MM.1S (cell line): Measurements from ENCODE around the gene RNF112.

ENCODE experiments used
- DNase-seq: peaks from one replicate; pipeline ENCODE4 v3.0.0-alpha.2; 2015
- H2AFZ ChIP-seq: fragments of 300-600 bp; sonication (generic); 2 replicates; pipeline ENCODE4 v1.6.0; 2016; ENCODE audit warnings: antibody characterized with exemption, low read length
- H3F3A ChIP-seq: fragments of 300-600 bp; sonication (generic); 2 replicates; pipeline ENCODE4 v1.6.1; 2016; ENCODE audit warnings: mild to moderate bottlenecking, antibody characterized with exemption, low read length, moderate library complexity, mixed read lengths; ENCODE audit not compliant: insufficient read depth
- H3K27ac ChIP-seq: fragments of 300-600 bp; sonication (generic); 2 replicates; pipeline ENCODE4 v1.5.1; 2016; ENCODE audit warnings: mild to moderate bottlenecking, low read length
- H3K27me3 ChIP-seq: fragments of 300-600 bp; sonication (generic); replicated peaks from 2 replicates; pipeline ENCODE4 v1.6.0; 2016; ENCODE audit warnings: low read length; ENCODE audit not compliant: insufficient read depth
- H3K36me3 ChIP-seq: fragments of 300-600 bp; sonication (generic); replicated peaks from 2 replicates; pipeline ENCODE4 v1.6.1; 2016; ENCODE audit warnings: mild to moderate bottlenecking, low read length, mixed read lengths; ENCODE audit not compliant: insufficient read depth
- H3K4me1 ChIP-seq: fragments of 300-600 bp; sonication (generic); 2 replicates; pipeline ENCODE4 v1.6.1; 2016; ENCODE audit warnings: low read length, mixed read lengths
- H3K4me2 ChIP-seq: fragments of 300-600 bp; sonication (generic); 2 replicates; pipeline ENCODE4 v1.6.0; 2016; ENCODE audit warnings: low read depth, low read length
- H3K4me3 ChIP-seq: fragments of 300-600 bp; sonication (generic); 2 replicates; pipeline ENCODE4 v1.5.1; 2016; ENCODE audit warnings: low read length, mixed read lengths
- H3K79me2 ChIP-seq: fragments of 300-600 bp; sonication (generic); 2 replicates; pipeline ENCODE4 v1.6.1; 2016; ENCODE audit warnings: mixed run types, low read length, mixed read lengths
- H3K9ac ChIP-seq: fragments of 300-600 bp; sonication (generic); 2 replicates; pipeline ENCODE4 v1.6.1; 2016; ENCODE audit warnings: low read length, mixed read lengths
- H3K9me2 ChIP-seq: fragments of 300-600 bp; sonication (generic); replicated peaks from 2 replicates; pipeline ENCODE4 v1.6.1; 2016; ENCODE audit warnings: mild to moderate bottlenecking, low read length, mixed read lengths; ENCODE audit not compliant: insufficient read depth
- H3K9me3 ChIP-seq: fragments of 300-600 bp; sonication (generic); replicated peaks from 2 replicates; pipeline ENCODE4 v1.6.1; 2016; ENCODE audit warnings: mild to moderate bottlenecking, low read length, mixed read lengths; ENCODE audit not compliant: insufficient read depth
- H4K20me1 ChIP-seq: fragments of 300-600 bp; sonication (generic); 2 replicates; pipeline ENCODE4 v1.6.1; 2016; ENCODE audit warnings: mild to moderate bottlenecking, low read length, moderate library complexity, mixed read lengths; ENCODE audit not compliant: insufficient read depth
- CTCF ChIP-seq: fragments of 300-600 bp; sonication (generic); IDR thresholded peaks from 2 replicates; pipeline ENCODE4 v1.5.1; 2016; ENCODE audit warnings: antibody characterized with exemption, low read length, mixed read lengths
- EZH2 ChIP-seq: fragments of 300-600 bp; sonication (generic); optimal IDR thresholded peaks from 2 replicates; pipeline ENCODE3; 2017; ENCODE audit warnings: low read depth, mild to moderate bottlenecking, antibody characterized with exemption, low read length, mixed read lengths
- EZH2phosphoT487 ChIP-seq: fragments of 300-600 bp; sonication (generic); IDR thresholded peaks from 2 replicates; pipeline ENCODE4 v1.6.1; 2018; ENCODE audit warnings: antibody characterized with exemption, low read length

RNF112 gene

GRCh38 chr17:19464031-19465026 lies 53.3 kb downstream of the RNF112 start:
- H3K9me2 ChIP-seq = no peaks in the 10 kb centered on the region
- H3K27ac ChIP-seq = no peak overlapping the region
- DNase-seq = no peak
- H3K79me2 ChIP-seq = no peaks in the 10 kb centered on the region
- peaks cover 39% of the 10 kb centered on the region for H3K4me1 ChIP-seq
- TF ChIP-seq EZH2phosphoT487 (no peak), CTCF (no peak), EZH2 (no peak)
- 0 out of 2 replicates have a peak, but pooled peaks cover 4% of the 10 kb centered on the region for H4K20me1 ChIP-seq
- 0 out of 2 replicates have a peak overlapping the region, but pooled peaks have one; percentile 8 for H3K4me3 ChIP-seq
- H3K36me3 ChIP-seq = no peaks in the 10 kb centered on the region
- H3K4me2 ChIP-seq = peak overlapping the region; percentile 36; the same call in 1 of the 2 replicates
- no peak overlapping the region for H2AFZ ChIP-seq
- H3K27me3 ChIP-seq = peaks cover 54% of the 10 kb centered on the region
- no peaks in the 10 kb centered on the region for H3K9me3 ChIP-seq
- H3K9ac ChIP-seq = no peak overlapping the region
- peaks cover 36% of the 10 kb centered on the region for H3F3A ChIP-seq
